Osteoblast (primary cell): ENCODE measurements around the gene R3HDML. TPM values are rescaled to one million over a fixed set of nuclear protein-coding genes. Genes with fewer than 3 reads are reported as not detected.

Experiments used
- DNase-seq: peaks from one replicate; pipeline ENCODE4 v3.0.0; 2011; ENCODE audit warnings: low spot score, mixed read lengths; ENCODE audit not compliant: insufficient read length; ENCODE audit errors: missing footprints
- H2AFZ ChIP-seq: 2 replicates; pipeline ENCODE4 v1.6.0; 2011; ENCODE audit warnings: mild to moderate bottlenecking, low read length
- H3K27ac ChIP-seq: 2 replicates; pipeline ENCODE4 v1.5.1; 2011; ENCODE audit warnings: mild to moderate bottlenecking, low read depth, low read length, moderate library complexity
- H3K27me3 ChIP-seq: 2 replicates; pipeline ENCODE4 v1.6.0; 2012; ENCODE audit warnings: mild to moderate bottlenecking, control low read depth, inconsistent platforms, low read length, moderate library complexity; ENCODE audit not compliant: insufficient read depth
- H3K36me3 ChIP-seq: 2 replicates; pipeline ENCODE4 v1.5.1; 2011; ENCODE audit warnings: mild to moderate bottlenecking, low read length, control low read depth, moderate library complexity; ENCODE audit not compliant: insufficient read depth
- H3K4me1 ChIP-seq: 2 replicates; pipeline ENCODE4 v1.5.1; 2011; ENCODE audit warnings: mild to moderate bottlenecking, low read length, control low read depth, moderate library complexity; ENCODE audit not compliant: insufficient read depth
- H3K4me2 ChIP-seq: 2 replicates; pipeline ENCODE4 v1.6.0; 2011; ENCODE audit warnings: mild to moderate bottlenecking, low read length; ENCODE audit not compliant: insufficient read depth
- H3K4me3 ChIP-seq: fragments of 200-600 bp; sonication (generic); 3 replicates; pipeline ENCODE4 v1.5.1; 2012; ENCODE audit warnings: mild to moderate bottlenecking, low read length, inconsistent platforms; ENCODE audit not compliant: insufficient read depth
- H3K79me2 ChIP-seq: 2 replicates; pipeline ENCODE4 v1.6.0; 2012; ENCODE audit warnings: mild to moderate bottlenecking, low read length, control low read depth, inconsistent platforms; ENCODE audit not compliant: insufficient read depth
- H3K9me3 ChIP-seq: 2 replicates; pipeline ENCODE4 v1.5.1; 2011; ENCODE audit warnings: low read depth, low read length, control low read depth
- H4K20me1 ChIP-seq: 2 replicates; pipeline ENCODE4 v1.6.0; 2012; ENCODE audit warnings: mild to moderate bottlenecking, low read length, control low read depth; ENCODE audit not compliant: insufficient read depth
- total RNA-seq: library from RNA; depleted of rRNA; stranded (reverse); fragments of >200 nt; gene quantifications from 2 replicates; pipeline ENCODE4 v1.2.3, GENCODE V29; 2012
- TF ChIP-seq, protein P1 (sequence below): IDR thresholded peaks from 2 replicates; pipeline ENCODE4 v1.5.1; 2011; ENCODE audit warnings: mild to moderate bottlenecking, low read depth, low read length, moderate library complexity; ENCODE audit errors: extremely low read depth

The R3HDML gene
- total RNA-seq, 1 donor: not detected

DNA sequence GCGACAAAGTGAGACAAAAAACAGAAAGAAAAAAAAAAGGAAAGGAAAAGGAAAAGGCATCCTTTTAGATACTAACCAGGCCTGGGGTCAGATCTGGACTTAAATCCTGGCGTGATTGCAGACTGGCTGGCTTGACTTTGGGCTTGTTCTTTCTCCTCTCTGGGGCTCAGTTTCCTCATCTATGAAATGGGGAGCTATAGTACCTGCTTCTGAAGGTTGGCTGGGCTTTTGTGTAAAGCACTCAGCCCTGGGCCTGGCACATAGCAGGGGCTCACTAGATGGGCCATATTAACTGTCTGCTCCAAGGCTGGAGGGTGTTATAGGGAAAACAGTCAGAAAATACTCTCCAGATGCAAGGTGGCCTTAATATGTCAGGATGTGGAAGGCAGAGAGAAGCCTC, 1.2 kb upstream of the R3HDML start:
- Histone ChIP-seq H3K4me1 (no peaks in the 10 kb centered on the region), H3K79me2 (no peaks in the 10 kb centered on the region), H3K4me3 (no peak overlapping the region), H3K4me2 (no peak overlapping the region), H2AFZ (no peak overlapping the region), H3K27ac (no peak overlapping the region), H3K36me3 (no peaks in the 10 kb centered on the region), H3K9me3 (no peaks in the 10 kb centered on the region), H4K20me1 (no peaks in the 10 kb centered on the region), H3K27me3 (peaks cover 8% of the 10 kb centered on the region)
- TF ChIP-seq, protein P1, sequence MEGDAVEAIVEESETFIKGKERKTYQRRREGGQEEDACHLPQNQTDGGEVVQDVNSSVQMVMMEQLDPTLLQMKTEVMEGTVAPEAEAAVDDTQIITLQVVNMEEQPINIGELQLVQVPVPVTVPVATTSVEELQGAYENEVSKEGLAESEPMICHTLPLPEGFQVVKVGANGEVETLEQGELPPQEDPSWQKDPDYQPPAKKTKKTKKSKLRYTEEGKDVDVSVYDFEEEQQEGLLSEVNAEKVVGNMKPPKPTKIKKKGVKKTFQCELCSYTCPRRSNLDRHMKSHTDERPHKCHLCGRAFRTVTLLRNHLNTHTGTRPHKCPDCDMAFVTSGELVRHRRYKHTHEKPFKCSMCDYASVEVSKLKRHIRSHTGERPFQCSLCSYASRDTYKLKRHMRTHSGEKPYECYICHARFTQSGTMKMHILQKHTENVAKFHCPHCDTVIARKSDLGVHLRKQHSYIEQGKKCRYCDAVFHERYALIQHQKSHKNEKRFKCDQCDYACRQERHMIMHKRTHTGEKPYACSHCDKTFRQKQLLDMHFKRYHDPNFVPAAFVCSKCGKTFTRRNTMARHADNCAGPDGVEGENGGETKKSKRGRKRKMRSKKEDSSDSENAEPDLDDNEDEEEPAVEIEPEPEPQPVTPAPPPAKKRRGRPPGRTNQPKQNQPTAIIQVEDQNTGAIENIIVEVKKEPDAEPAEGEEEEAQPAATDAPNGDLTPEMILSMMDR: no peak
- no peak for DNase-seq

DNA sequence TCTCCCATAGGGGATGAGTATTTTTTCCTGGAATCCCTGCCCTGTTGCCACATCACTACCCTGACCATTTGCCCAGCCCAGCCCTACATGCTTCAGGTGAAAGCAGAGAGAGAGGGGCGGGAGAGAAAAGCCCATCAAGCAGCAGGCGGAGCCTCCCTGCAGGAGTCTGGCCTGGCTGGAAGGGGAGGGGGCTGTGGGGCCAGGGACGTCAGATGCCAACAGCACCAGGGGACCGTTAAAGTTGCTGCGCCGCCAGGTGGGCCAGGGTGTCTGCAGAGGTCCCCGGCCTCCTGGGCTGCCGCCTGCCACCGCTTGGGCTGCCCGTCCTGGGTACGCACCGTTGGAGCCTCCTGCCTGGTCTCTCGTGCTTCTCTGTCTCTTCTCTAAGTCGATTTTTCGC, 757 bp upstream of the R3HDML start:
- Histone ChIP-seq H3K4me1 (no peaks in the 10 kb centered on the region), H3K9me3 (no peaks in the 10 kb centered on the region), H3K36me3 (no peaks in the 10 kb centered on the region), H3K4me3 (no peak overlapping the region), H3K79me2 (no peaks in the 10 kb centered on the region), H4K20me1 (no peaks in the 10 kb centered on the region), H3K27me3 (peaks cover 8% of the 10 kb centered on the region), H2AFZ (no peak overlapping the region), H3K4me2 (no peak overlapping the region), H3K27ac (no peak overlapping the region)
- TF ChIP-seq, protein P1: no peak
- DNase-seq: no peak

DNA sequence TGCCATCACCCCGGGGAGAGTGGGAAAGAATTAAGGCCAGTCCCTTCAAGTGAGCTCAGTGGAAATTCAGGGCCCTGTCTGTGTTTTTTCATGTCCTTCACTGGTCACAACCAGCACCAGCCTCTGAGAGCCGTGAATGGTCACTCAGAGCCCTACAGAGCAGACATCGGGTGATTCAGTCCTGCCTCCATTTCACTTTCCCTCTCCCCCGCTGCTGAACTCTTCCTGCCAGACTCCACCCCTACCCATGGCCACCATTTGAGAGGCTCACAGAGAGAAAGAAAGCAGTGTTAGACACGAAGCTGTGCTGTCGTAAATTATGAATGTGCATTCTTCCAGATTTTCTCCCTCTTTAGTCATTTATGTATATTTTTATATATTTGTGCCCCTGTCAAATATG, 5.4 kb downstream of the R3HDML start:
- Histone ChIP-seq H4K20me1 (no peaks in the 10 kb centered on the region), H3K4me2 (peak overlapping the region; percentile 34), H3K9me3 (no peaks in the 10 kb centered on the region), H3K79me2 (no peaks in the 10 kb centered on the region), H3K4me3 (peak overlapping the region; percentile 7), H3K4me1 (no peaks in the 10 kb centered on the region), H2AFZ (peak overlapping the region; percentile 66), H3K27me3 (no peaks in the 10 kb centered on the region), H3K36me3 (no peaks in the 10 kb centered on the region), H3K27ac (peak overlapping the region; percentile 4)
- peak; percentile 94 for DNase-seq
- TF ChIP-seq, protein P1: no peak

DNA sequence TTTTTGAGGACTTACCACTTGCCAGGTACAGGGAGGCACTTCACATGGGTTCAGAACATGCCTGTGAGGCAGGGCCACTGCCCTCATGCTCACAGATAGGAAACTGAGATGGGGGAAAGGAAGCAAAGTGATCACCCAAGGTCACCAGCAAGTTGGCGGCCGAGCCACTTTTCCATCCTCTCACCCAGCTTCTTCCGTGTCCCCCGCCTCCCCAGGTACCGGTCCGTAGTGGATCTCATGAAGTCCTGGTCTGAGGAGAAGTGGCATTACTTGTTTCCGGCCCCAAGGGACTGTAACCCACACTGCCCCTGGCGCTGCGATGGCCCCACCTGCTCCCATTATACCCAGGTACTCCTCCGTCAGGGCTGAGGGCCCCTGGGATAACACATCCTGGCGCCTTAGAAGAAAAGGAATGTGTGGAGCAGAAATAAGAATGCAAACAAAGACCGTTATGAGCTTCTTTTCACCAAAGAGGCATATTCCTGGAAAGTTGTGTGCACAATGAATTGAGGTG, 6.4 kb downstream of the R3HDML start:
- Histone ChIP-seq H3K36me3 (no peaks in the 10 kb centered on the region), H3K27ac (no peak overlapping the region), H4K20me1 (no peaks in the 10 kb centered on the region), H3K4me3 (no peak overlapping the region), H3K79me2 (no peaks in the 10 kb centered on the region), H2AFZ (peak overlapping the region; percentile 66), H3K9me3 (no peaks in the 10 kb centered on the region), H3K4me1 (no peaks in the 10 kb centered on the region), H3K27me3 (no peaks in the 10 kb centered on the region), H3K4me2 (no peak overlapping the region)
- DNase-seq: no peak
- TF ChIP-seq, protein P1: no peak
